SH-SY5Y (cell line): Measurements from ENCODE around the gene HOXA3.

Experiments used
- GATA2 ChIP-seq: IDR thresholded peaks from 2 replicates; pipeline ENCODE4 v1.6.1; 2011; ENCODE audit warnings: mild to moderate bottlenecking, low read depth, low read length
- GATA3 ChIP-seq: IDR thresholded peaks from 2 replicates; pipeline ENCODE4 v1.6.1; 2011; ENCODE audit warnings: low read depth, mild to moderate bottlenecking, low read length, moderate library complexity

Gene HOXA3

DNA sequence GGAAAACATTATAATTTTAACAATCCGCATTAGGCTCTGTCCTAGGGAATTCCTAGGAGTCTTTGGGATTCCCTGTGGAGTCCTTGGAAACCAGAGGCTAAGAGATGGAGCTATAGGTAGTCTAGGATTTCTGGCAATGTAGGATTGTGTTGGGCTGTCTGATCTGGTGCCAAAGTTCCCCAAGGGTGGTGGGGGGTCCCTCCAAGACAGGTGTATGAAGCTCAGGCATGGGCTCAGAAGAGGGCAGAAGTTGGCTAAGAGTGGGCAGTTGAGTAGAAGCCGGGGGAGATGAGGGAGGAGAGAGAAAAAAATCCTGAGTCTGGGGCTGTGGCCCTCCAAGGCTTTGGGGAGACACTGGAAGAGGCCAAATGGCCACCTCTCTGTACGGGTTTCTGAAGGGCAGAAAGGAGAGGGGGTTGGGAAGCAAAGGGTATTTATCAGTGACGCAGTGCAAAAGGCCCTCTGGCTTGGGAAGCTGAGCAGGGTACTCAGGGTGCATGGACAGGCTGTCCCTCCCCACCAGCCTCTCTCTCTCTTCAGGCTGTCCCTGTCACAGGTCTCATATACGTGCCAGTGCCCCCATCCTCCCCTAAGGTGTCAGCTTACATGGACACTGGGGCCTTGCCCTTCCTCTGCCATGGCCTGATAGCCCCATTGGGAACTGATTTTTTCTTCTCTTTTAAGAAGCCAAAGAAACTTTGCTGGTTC is 5.7 kb downstream of the HOXA3 start:
- TF ChIP-seq GATA3 (no peak), GATA2 (no peak)

DNA sequence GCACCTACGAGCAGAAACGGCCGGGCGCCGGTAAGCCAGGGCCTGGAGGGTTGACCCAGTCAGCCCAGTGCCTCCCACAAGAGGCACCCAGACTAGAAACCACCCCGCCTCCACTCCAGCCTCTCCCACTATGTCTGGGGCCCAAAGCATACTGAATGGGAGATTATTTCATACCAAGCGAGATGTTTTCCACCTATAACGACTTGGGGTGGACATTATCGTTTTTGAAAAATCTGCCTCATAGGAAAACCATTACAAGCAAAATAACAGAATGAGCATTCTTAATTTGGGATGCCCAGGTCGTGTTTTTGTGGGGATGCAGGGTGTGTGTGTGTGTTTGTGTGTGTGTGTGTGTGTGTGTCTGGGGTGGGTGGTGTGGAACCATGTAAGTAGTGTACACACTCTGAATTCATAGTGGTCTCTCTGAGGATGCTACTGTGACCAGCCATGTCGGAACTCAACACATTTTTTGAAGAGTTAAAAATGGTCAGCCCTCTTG is 6.4 kb downstream of the HOXA3 start:
- TF ChIP-seq GATA2 (no peak), GATA3 (no peak)

DNA sequence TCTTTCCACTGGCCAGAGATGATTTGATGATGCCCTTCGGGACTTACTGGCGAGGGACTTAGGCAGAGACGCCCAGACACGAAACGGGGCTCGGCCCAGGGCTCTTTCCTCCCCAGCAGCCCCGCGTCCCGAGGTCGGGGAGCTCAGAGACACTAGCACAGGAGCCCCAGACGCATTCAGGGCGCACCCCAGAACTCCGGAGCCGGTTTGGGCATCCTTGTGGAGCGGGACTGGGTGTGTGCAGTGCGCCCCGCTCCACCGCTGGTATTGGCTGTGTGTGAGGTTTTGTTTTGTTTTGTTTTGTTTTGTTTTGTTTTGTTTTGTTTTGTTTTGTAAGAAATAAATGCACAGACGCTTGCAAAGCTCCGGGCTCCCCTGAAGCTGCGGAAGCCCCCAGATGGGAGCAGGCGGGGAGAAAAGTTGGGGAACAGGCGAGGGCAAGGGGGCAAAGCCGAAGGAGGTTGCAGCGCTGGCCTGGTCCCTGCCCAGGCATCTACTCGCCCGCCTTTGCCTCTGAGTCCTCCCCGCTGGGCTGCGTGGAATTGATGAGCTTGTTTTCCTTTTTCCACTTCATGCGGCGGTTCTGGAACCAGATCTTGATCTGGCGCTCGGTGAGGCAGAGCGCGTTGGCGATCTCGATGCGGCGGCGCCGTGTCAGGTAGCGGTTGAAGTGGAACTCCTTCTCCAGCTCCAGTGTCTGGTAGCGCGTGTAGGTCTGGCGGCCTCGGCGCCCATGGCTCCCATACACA is 7.0 kb downstream of the HOXA3 start:
- no peak for TF ChIP-seq GATA3
- TF ChIP-seq GATA2: no peak

DNA sequence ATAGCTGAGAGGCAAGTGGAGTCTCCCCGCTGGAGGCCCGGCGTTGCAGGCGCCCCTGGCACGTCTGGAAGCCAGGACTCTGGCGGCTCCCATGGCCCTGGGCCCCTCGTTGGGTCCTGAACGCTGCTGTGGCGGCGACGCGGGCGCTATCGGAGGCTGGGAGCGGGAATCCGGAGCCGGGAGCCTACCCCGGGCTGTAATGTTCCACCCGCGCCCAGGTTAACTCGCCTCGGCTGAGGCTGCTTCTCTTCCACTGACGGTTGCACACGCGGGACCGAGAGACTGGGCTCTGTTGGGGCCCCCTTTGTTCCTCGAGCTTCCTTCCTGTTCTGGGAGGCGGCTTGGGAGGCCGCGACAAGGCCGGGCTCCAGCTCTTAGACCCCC is 7.6 kb downstream of the HOXA3 start:
- no peak for TF ChIP-seq GATA2
- no peak for TF ChIP-seq GATA3

DNA sequence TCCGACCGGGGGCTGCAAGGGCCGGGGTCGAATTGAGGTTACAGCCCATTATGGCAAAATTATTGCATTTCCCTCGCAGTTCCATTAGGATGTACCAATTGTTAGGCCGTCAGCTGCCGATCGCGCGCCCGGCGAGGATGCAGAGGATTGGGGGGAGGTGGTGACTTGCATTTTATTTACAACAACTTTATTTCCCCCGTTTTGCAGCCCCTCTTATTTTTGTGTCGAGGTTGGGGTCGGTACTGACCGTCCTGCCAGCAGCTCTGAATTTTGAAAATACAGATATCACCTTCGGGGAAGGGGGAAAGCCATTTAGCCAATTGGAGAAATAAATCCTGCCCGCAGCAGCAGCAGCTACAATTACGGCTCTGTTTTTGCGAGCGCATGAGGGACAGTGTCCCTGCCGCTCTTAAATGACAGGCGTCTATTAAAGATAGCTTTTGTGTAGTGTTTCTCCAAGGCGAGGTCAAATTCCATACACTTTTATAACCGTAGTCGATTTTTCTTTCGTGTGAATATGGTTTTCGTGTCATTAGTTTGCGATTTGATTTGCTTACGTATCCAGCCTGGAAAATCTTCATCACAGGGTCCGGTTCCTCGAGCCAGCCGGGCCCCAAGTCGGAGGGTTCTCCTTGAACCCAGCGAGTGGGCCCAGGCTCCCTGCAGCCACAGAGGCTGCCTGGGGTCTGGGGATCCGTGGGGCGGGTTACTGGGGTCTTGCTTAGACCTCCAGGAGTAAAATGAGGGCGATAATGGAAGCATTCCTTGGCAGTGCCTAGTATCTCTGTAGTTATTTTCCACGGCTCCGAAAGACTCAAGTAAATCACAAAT is 8.2 kb downstream of the HOXA3 start:
- no peak for TF ChIP-seq GATA2
- no peak for TF ChIP-seq GATA3

DNA sequence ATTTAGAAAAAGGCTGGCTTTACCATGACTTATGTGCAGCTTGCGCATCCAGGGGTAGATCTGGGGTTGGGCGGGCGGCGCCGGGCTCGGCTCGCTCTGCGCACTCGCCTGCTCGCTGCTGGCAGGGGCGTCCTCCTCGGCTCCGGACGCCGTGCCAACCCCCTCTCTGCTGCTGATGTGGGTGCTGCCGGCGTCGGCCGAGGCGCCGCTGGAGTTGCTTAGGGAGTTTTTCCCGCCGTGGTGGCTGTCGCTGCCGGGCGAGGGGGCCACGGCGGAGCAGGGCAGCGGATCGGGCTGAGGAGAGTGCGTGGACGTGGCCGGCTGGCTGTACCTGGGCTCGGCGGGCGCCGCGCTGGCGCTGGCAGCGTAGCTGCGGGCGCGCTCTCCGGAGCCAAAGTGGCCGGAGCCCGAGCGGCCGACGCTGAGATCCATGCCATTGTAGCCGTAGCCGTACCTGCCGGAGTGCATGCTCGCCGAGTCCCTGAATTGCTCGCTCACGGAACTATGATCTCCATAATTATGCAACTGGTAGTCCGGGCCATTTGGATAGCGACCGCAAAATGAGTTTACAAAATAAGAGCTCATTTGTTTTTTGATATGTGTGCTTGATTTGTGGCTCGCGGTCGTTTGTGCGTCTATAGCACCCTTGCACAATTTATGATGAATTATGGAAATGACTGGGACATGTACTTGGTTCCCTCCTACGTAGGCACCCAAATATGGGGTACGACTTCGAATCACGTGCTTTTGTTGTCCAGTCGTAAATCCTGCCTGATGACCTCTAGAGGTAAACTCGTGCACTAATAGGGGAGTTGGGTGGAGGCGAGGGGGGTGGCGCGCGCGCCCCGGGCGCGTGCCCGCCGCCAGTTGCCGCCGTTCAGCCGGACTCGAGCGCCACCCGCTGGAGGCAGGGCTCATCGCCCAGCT is 9.1 kb downstream of the HOXA3 start, which contains the start of gene HOXA5:
Gene HOXA5, minus strand, starts transcription at position 659 of the 927 bp plus-strand sequence. Its CDS starts 74 bp downstream, at position 585.
- TF ChIP-seq GATA3 (no peak), GATA2 (no peak)

DNA sequence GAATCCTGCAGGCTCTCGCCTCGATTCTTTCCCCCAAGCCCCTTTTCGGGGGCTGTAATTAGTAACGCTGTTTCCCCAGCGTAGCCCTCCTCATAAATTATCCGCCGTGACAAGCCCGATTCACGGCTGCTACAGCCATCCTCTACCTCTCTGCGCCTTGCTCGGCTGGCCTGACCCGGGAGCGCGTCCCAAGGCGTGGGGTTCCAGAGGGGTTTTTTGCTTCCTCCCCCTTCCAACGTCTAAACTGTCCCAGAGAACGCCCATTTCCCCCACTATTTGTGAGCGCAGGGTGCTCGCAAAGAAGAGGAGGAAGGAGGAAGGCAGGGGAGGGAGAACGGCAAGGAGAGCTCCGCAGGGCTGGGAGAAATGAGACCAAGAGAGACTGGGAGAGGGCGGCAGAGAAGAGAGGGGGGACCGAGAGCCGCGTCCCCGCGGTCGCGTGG is 9.8 kb downstream of the HOXA3 start:
- no peak for TF ChIP-seq GATA2
- no peak for TF ChIP-seq GATA3

DNA sequence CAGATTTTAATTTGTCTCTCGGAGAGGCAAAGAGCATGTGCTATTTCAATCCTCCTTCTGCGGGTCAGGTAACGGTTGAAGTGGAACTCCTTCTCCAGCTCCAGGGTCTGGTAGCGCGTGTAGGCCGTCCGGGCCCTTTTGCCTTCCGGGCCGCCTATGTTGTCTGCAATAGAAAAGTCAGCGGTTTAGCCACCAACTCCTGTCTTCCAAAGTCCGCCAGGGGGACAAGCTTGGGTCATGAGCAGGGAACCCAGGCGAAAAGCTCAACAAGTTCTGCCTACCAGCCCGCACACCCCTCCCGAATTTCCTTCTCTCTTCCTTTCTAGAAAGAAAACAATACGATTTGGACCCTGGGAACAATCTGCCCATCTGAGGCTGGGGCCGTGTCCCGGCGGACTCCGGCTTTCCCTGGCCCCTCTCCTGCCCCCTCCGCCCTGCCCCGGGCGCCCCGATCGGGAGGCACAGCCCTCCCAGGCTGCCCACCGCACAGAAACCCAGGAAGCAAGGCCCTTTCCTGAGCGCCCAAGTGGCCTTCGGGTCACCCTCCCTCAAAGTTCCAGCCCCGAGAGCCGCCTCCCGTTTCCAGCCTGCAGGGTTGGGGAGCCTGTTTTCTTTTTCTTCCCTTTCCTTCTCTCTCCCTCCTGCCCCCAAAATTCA is 10.3 kb downstream of the HOXA3 start:
- TF ChIP-seq GATA3 (no peak), GATA2 (no peak)

DNA sequence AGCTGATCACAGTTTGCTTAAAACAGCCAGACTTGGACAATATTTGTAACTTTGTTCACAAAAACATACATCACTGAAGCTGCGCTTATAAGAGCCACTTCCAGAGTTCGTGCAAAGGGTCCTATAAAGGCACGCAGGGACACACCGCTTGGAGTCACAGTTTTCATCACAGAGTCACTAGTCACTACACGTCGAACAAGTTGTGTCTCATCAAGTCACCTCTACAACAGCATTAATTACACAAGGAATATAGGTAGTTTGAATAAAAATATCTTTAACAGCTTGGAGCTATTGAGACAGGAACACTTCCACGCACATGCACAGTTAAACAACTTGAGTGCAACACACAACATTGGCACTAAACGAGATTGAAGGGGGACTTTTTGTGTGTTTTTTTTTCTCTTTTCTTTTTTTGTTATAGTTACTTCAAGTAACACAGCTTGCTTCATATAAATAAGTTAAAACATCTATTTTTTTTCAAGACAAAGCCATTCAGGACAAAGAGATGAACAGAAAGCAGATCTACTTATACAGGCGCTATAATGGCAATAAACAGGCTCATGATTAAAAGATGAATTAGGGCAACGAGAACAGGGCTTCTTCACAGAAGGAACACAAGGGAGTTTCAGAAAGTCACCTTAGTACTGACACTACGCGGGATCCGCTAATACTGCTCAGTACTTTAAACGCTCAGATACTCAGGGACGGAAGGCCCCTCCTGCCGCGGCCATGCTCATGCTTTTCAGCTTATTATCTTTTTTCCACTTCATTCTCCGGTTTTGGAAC is 11.1 kb downstream of the HOXA3 start:
- TF ChIP-seq GATA2 (no peak), GATA3 (no peak)

DNA sequence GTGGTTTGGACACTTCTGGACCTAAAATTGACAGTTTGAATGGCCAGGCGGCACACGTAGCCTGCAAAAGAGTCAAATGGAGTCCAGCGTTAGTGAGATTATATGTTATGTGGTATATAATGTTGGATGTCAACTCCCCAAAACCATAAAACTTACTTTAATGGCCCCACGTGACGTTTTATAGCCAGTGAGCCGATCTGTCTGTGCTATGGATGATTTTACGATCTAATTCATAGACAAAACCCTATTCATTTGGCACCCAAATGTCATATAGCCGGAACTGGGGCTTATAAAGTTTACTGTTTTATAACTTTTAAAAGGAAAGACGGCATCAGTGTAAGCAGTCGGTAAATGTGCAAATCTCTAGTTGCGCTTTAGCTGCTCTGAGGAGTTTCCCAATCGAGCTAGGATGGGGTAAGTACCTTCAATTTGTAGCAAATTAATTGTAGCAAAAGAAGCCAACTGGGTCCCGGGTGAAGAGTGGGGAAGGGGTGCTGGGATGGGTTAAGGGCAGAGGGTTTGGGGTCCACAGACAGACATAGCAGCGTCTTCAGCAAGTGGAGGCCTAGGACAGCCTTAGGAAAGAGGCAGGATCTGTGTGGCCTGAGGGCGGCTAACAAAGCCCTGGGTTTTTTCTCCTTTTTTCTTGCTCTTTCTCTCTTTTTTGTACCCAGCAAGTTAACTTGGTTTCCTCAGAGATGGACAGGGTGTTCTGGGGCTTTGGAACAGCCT is 12.1 kb downstream of the HOXA3 start:
- TF ChIP-seq GATA3 (no peak), GATA2 (no peak)
